ENCODE results near the gene LRP1.

DNA sequence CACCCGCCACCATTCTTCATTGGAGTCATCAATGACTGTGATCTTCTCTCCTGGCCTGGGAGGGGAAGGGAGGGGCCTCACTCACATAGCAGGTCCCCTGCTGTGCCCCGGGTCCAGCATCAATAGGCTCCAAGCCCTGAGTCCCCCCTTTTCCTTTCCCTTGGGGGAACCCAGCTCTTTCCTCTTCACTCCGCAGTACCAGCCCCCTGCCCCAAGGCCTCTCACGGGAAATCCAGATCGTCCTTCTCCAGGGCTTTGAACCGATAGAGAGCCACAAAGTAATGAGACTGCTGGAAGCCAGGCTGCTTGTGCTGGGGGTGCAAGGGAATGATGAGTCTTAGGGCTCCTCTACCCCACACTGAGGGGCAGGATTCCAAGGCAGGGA, 116.0 kb downstream of the LRP1 start:
- TF ChIP-seq CTCF (IDR thresholded peaks at IDR 0.05) (no peak), POLR2AphosphoS5 (IDR thresholded peaks at IDR 0.05) (no peak), POLR2A (IDR thresholded peaks at IDR 0.05) (no peak)

Data from prostate gland (tissue), 2 donors.